ENCODE results near the gene IL17RC.
A peak's percentile ranks its signal among the peaks of the same experiment; 100 is the strongest.

Gene IL17RC

GRCh38 chr3:9946112-9947024, 29.5 kb downstream of the IL17RC start:
- DNase-seq (ENCODE audit: low spot score), result peak; percentile 86

- peak; percentile 77 for DNase-seq (ENCODE audit: low spot score)
Observed at GRCh38 chr3:9947025-9947995, 30.4 kb downstream of the IL17RC start.

GRCh38 chr3:9948586-9948985, 31.7 kb downstream of the IL17RC start:
- DNase-seq (ENCODE audit: low spot score), result no peak

GRCh38 chr3:9949115-9949514, 32.2 kb downstream of the IL17RC start:
- DNase-seq (ENCODE audit: low spot score), result no peak

- DNase-seq (ENCODE audit: low spot score), result no peak
Observed at GRCh38 chr3:9949626-9950025, 32.7 kb downstream of the IL17RC start.

- no peak for DNase-seq (ENCODE audit: low spot score)
Observed at GRCh38 chr3:9951126-9951525, 34.2 kb downstream of the IL17RC start.

- DNase-seq (ENCODE audit: low spot score), result no peak
Observed at GRCh38 chr3:9951598-9951961, 34.7 kb downstream of the IL17RC start.

GRCh38 chr3:9951962-9952805, 35.3 kb downstream of the IL17RC start, which contains the start of gene PRRT3:
Gene PRRT3 (minus strand): TSS chr3:9952408. CDS start chr3:9950115, 2,293 bp downstream.
- DNase-seq (ENCODE audit: low spot score), result no peak

GRCh38 chr3:9955067-9955502, 38.2 kb downstream of the IL17RC start:
- no peak for DNase-seq (ENCODE audit: low spot score)

GRCh38 chr3:9955611-9956352, 38.9 kb downstream of the IL17RC start:
- DNase-seq (ENCODE audit: low spot score), result no peak

- peak; percentile 34 for DNase-seq (ENCODE audit: low spot score)
Observed at GRCh38 chr3:9957214-9957613, 40.3 kb downstream of the IL17RC start.

GRCh38 chr3:9965200-9965875, 48.4 kb downstream of the IL17RC start:
- no peak for DNase-seq (ENCODE audit: low spot score)

GRCh38 chr3:9966841-9967240, 49.9 kb downstream of the IL17RC start:
- DNase-seq (ENCODE audit: low spot score), result no peak

GRCh38 chr3:9969632-9970019, 52.7 kb downstream of the IL17RC start:
- DNase-seq (ENCODE audit: low spot score), result no peak

- DNase-seq (ENCODE audit: low spot score), result no peak
Observed at GRCh38 chr3:9970020-9970652, 53.2 kb downstream of the IL17RC start.

- peak; percentile 98 for DNase-seq (ENCODE audit: low spot score)
Observed at GRCh38 chr3:9976721-9977709, 60.1 kb downstream of the IL17RC start.

GRCh38 chr3:9978710-9979305, 61.9 kb downstream of the IL17RC start:
- DNase-seq (ENCODE audit: low spot score), result no peak

- DNase-seq (ENCODE audit: low spot score), result no peak
Observed at GRCh38 chr3:9980251-9980650, 63.4 kb downstream of the IL17RC start.
